GM18519 (cell line): ENCODE data around the gene ERC2.

Experiments used
- ATAC-seq: cut with Tn5 transposase; IDR thresholded peaks from one replicate; pipeline ENCODE4 v1.9.1; 2021; ENCODE audit warnings: mild to moderate bottlenecking, moderate library complexity; ENCODE audit not compliant: unreplicated experiment, low FRiP score

The ERC2 gene

DNA sequence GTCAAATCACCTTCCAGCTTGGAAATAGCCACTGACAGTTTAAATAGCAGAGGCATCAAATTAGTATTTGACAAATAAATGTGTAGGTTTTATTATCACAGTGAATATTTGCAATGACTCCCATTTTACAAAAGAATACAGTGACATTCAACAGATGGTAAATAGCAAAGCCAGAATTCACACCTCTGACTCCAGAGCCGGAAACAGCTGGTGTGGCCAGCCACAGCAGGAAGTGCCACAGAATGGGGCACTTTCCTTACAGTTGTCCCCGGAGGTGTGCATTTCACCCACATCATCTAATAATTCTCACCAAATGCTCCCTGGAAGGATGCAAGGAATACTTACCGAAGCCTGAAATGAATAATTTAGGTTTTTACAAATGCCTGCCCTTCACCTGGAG is 685.5 kb downstream of the ERC2 start:
- no peak for ATAC-seq

DNA sequence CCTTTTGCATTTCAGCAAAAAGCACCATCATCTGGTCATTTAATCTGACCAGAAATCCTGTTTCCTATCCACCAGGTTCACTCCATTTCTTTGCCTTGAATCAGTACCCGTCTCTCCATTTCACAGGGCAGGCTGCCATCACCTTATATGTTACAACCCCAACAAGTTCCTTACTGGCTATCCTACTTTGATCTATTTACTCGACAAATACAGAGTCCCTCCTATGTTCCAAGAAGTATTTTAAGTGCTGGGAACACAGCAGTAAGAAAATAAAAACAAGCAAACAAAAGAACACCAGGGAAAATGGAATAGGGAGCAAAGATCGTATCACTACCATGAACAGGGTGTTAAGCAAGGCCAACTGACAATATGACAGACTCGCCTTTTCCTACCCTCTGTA is 685.9 kb downstream of the ERC2 start:
- ATAC-seq, result no peak

DNA sequence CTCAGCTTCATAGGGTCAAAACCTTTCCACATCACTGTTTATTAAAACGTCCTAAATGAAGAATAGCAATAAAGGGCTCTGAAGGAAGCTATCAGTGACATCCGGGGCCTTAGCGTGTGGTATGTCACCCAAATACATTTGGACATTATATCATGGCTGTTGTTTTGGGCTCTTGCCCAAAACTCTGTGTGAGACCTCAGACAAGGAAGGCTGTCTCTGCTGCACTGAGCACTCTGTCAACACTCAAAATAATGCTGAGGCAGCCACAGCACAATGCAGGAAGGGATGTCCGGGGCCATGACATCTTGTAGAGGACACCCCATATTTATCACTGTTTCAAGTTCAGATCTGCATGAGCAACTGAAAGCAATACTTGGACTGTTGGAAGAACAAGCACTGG is 687.4 kb downstream of the ERC2 start:
- no peak for ATAC-seq

DNA sequence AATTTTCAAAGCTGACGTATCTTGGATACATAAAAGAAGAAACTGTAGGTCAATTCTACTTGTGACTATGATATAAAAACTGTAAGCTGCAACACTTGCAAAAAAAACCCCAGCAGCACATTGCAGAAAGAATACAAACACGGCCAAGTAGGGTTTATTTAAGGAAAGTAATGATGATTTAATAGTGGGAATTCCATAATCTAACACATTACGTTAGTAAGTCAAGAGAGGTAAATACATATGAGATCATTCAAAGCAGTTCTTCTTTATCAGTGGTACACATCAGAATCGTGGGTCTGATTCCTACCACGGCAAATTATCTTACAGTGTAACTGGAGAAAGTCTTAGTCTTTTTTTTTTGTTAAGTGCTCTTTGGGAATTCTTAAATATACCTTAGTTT is 688.7 kb downstream of the ERC2 start:
- no peak for ATAC-seq

DNA sequence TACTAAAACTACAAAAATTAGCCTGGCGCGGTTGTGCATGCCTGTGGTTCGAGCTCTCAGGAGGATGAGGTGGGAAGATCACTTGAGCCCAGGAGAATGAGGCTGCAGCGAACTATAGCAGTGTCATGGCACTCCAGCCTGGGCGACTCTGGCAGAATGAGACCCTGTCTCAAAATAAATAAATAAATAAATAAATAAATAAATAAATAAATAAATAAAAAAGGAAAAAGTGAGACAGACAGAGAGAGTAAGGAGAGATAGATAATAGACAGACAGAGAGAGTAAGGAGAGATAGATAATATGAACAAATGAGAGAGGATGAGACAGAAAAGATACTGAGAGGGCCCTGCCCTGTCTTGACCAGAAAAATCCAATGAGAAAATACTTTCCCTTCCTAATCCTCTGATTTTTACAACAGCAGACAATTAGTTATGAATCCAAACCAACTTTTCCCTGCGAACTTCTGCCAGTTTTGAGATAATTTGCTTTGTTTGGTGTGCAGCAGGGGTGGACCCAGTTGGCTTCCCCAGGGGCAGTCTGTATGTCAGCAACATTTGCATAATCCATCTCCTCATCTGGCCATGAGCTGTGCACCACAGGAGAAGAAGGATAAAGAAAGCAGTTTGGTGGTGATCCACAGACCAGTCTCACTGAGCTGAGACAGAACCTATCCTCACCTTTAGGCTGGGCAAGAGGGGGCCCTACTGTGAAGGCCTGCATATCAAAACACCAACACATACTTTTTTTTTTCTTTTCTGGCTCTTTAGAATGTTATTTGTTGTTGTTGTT is 692.7 kb downstream of the ERC2 start:
- ATAC-seq, result no peak

DNA sequence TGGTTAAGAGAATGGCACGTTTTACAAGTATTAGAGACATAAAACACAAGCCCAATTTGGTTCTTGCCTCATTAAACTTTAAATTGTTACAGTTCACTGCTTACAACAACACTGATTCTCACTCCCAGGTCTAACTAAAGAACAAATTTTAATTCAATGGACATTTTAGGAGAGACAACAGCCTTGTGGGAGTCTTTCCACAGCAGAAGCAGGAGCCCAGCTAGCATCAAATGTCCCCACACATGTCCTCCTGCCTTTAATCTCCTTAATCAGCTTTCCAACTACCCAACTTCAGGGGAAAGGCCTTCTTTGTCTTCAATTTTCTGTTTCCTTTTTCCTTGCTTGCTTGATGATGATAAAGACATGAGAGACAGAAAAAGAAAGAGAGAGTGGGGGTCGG is 693.4 kb downstream of the ERC2 start:
- no peak for ATAC-seq

DNA sequence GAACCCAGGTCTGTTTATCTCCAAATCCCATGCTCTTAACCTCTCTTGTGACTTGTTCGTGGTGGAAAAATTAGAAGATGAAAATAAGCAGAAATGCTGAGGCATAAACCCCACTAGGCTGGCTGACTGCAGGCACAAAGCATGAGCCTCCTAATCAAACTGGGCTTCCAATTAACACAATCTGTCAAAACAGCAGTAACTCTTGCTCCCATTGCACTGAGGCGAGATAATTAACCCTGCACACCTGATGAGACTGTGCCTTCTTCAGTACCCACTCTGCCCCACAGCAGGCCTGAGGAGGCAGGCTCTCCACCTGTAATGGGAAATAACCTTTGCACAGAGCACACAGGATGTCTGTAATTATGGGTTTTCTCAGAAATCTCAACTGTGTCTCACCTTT is 696.8 kb downstream of the ERC2 start:
- no peak for ATAC-seq

DNA sequence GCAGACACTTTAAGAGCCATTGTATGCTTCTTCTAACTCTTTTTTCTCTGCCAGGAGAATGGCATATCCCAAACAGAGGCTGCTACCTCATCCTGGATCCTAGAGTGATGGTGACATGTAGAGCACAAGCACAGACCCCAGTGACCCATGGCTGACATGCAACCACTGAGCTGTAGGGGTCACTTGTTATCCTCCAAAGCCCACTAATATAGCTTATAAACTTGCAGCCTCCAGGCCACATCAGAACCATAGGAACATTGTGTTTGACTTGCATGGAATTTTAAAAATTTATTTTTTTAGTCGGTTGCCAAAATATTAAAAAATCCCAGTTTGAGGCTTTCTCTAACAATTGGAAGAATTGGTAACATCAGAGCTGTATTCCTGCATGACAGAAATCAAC is 698.2 kb downstream of the ERC2 start:
- no peak for ATAC-seq

DNA sequence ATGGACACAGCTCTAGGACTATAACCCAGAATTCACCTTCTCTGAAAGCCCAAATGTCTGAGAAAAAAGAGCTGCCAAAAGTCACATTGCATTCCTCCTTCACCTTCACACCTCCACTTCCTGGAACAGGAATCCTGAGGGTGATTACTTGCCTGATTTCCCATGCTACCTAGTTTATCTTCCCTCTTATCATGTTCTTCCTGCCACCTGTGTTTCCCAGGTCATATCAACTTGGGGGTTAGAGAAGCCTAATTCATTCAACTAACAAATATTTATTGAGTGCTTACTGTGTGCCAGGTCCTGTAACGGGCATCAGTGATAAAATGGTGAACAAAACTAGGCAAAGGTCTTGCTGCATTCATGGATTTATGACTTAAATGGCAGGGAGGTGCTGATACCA is 701.5 kb downstream of the ERC2 start:
- no peak for ATAC-seq

DNA sequence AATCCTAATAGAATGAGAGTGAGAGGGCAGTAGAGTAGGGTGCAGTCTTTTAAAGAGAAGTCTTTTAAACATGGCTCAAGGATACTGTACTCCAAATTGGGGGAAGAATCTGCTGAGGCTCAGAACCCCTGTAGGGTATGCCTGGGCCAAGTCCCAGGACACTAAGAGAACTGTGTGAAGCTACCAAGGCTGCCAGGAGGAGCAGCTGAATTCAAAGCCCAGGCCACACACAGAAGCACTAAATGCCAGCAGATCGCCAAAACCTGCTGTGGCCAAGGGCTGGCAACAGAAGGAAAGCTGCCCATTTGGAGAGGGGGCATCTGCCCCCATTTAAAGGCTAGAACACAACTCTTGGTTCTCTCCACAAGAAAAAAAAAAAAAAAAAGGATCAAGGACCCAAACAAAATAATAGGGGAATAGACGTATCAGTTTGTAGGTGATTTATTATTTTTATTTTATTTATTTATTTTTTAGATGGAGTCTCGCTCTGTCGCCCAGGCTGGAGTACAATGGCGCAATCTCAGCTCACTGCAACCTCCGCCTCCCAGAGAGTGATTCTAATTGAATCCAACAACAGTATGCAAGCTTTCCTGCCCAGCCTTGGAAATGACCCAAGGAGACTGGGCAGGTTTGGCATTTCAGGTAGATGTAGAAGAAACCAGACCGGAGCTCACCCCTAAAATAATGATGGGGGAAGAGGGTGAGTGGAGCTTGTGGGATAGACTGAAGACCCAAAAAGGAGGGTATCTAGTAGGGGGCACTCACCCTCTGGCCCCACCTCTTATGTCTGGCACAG is 702.2 kb downstream of the ERC2 start:
- no peak for ATAC-seq

DNA sequence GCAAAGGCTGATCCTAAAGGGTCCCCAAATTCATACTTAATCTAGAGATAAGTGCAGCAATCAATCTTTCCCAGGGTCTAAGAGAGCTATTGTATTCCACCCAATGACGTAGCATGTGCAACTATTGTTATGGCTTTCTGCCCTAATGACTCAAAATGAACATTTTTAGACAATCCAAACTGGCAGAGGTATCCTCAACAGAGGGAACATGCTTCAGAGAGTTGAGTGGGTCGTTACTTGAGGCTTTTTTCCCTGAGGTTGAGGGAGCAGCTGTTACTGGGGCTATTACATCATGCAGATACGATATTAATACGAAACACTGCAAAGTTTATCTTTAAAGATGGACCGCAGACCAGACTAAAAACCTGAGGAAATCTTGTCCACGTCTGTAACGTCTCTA is 702.9 kb downstream of the ERC2 start:
- no peak for ATAC-seq

DNA sequence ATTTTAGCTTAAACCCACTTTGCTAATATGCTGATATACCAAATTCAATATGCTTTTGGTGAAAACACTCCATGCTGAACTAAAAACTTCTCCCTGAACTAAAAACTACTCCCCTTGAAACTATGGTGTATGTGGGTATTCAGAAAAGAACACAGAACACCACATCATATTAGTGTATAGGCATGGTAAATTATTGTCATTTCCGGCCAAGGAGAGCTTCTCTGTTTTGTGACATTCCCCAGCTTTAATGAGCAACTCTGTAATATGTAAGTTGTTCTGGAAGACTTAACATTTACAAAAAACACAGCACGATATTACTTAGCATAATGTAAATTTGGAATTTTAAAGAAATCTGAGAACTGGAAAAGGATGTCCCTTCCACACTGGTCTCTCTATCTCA is 711.3 kb downstream of the ERC2 start:
- no peak for ATAC-seq

DNA sequence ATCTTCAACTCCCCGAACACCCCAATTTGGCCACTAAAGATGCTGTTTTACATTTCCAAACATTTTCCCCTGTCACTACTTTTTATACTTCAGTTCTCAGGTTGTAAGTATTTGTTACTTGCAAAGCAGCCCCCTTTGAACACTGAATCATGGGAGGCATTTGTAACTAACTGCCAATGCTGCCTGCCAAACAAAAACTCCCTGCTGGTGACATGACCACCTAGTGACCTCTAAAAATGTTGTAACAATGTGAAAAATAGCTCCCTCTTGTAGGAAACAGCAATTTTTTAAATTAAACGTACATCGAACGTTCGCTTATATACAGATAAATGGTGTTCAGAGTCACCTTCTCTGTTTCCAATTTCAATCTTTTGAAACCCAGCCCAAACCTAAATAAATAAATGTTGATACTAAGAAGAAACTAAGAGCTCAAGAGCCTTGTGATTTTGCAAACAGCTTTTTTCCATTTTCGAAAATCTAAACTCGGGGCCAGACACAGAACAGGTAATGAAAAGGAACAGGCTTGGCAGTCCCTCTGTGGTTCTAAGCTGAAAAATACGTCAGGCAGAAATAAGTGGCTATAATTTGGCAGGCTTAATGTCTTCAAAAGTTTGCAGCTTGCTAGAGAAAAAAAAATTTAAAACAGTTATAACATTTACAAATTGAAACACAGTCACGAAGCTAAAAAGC is 712.6 kb downstream of the ERC2 start:
- ATAC-seq, result no peak

DNA sequence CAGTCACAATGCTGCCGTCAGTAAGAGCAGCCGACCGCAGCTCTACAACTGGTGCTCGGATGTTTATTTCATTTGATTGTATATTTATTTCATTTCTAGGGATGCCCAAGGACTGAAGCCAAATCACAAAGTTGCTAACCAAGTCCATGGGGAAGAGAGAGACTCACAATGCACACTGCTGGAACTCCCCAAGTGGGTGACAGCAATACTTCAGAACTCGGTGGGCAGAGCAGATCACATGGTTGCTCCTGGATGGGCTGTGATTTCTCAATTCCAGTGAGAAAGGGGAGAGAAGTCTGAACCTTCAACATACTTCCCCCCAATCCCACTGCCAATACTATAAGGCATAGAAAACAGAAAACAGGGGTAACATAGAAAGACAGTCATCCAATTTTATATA is 715.4 kb downstream of the ERC2 start:
- ATAC-seq, result no peak

DNA sequence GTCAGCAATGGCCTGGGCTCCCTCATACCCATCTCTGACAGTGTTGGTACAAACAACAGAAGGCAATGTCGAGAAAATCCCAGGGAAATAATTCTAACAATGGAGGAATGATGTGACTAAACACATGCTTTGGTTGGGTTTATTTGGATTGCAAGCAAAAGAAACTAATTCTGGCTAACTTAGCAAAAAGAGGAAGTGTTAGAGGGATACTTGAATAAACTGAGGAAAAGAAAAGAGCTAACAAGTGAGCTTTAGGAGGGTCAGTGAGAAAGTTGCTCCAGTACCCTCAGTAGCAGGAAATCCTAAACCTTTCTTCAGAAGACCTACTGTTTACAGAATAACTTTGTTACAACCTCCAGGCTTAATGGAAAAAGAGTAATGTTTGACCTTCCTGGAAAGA is 716.5 kb downstream of the ERC2 start:
- no peak for ATAC-seq

DNA sequence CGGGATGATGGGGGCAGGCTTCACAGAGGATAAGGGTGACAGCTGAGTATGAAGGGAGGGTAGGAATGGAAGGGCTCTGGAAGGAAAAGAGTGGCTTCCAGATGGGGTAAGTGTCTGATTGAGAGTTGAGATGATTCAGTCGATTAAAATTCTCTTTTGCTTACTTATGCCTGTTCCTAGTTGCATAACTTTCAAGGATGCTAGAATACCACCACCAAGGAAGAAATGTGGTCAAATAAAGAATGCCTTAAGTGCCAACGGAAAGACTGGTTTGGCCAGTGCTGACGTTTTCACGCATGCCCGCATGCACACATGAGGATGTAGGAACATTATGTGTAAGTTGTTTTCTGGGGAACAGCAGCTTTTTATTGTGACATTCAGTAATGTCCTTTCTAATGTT is 717.7 kb downstream of the ERC2 start:
- no peak for ATAC-seq

DNA sequence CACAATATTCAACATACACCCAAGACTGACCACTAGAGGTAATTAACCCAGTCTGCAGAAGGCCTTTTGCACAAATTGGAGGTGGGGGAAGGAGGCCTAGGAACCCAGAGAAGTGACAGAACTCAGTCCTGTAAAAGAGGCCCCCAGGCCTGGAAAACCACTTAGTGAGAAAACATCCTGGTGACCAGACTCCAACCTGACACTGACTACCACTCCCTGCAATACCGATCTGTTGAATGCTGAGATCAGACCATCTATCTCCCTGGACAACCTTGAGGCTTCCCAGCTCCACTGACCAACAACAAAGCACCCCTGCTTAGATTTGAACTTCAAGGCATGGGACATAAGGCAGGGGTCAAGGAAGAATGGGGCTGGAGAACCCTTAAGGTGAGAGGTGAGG is 719.2 kb downstream of the ERC2 start:
- ATAC-seq, result no peak

DNA sequence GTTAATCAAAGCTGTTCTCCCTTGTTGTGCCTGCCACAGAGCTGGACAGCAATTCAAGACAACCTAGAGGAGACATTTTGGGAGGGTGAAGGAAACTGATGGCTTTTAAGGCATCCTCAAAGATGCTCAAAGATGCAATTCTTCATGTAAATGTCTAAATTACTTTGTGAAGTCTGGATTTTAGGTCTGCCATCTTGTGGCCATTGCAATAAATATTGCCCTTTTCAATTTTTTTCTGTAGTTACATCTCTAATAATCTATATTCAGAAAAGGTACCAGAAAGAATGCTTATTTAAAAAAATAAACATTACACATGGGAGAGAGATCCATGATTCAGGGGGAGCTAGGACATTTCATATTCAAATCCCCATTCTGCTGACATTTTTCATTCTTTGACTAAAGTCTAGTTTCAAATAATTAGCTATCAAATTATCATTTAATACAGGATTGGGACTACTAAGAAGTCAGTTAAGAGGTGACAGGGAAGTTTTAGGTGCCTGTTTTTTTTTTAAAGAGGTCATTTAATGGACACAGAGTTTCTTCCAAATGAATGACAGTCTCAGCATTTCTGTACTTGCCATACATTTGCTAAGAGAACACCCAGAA is 721.4 kb downstream of the ERC2 start:
- no peak for ATAC-seq

DNA sequence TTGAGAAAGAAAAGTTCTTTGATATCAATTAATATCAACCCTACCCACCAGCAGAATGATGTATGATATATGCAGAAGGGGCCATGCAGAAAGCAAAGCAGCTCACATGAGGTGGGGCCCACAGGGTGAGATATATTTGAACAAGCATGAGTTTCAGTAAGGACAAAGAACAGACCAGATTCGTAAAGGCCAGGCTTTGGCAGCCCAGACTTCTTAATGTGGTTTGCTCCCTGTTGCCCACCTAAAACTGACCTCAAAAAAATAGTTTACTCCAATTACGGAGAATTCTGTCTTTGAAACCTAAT is 725.5 kb downstream of the ERC2 start:
- no peak for ATAC-seq

DNA sequence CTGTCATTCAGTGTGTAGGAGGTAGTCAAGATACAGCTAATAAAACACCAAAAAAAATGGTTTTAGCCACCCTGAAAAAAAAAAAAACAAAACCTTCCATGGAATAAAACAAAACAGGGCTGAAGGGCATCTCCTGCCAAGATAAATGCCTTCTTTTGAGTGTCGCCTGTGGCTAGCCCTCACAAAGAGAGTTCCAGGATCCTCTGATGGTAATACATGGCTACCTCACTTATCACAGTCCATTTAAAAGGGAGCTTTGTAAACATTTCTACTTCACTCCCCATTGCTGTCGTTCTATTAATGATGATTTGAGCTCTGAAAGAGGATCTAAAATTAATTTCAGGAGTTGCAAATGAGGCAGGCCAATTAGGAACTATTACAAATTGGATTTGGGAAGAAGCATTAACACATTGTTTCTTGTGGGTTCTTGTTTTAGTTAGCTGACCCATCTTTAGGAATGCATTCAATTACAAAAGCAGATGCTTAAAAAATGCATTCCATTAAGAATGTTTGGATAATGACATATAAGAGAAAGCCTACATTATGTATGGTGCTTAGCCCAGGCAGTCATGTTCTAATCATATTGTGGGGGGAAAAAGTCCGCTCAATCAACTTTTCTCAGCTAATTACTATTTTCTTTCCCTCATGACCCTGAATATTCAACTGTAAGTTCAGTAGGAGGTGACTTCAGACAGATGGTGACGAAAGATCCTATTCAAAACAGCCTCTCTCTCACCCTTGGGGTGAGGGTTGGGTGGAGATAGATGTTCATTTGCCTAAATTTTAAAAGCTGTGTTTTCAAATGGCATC is 726.0 kb downstream of the ERC2 start:
- ATAC-seq, result no peak

DNA sequence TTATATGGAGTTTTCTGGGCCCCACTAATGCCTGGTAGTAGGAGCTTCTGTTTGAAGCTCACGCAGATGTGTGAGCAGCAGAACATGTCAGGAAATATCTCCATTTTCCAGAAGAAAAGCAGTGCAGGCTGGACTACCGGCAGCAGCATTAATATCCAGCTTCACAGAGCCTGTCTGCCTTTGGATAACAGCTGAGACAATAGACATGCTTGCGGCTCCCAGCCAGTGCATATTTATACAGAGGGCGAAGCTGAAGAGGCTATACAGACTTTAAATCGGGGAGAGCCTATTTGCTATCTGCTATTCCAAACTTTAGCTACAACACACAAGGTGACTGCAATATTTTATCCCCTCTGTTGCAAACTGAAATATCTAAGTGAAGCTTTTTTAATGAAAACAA is 731.1 kb downstream of the ERC2 start:
- ATAC-seq, result no peak
